ENCODE results near the gene TFDP1.
"Not testable (repeated sequence)": the region's sequence is repeated elsewhere in the genome, so short reads cannot be mapped to it uniquely, and the experiment has no call there.

Gene TFDP1

GRCh38 chr13:113561417-113562084, 23.0 kb upstream of the TFDP1 start:
- H3K4me3 ChIP-seq (ENCODE audit: control insufficient read depth, low read depth, low read length): no peak overlapping the region
- TF ChIP-seq CTCF (conservative IDR thresholded peaks at IDR 0.05; ENCODE audit: control insufficient read depth, insufficient read depth, low read depth, low read length): no peak
- no peak for DNase-seq (ENCODE audit: low read depth)

- DNase-seq (ENCODE audit: low read depth): peak; percentile 74
- TF ChIP-seq CTCF (conservative IDR thresholded peaks at IDR 0.05; ENCODE audit: control insufficient read depth, insufficient read depth, low read depth, low read length): peak; percentile 81
- H3K4me3 ChIP-seq (ENCODE audit: control insufficient read depth, low read depth, low read length): no peak overlapping the region
Observed at GRCh38 chr13:113562085-113562749, 22.3 kb upstream of the TFDP1 start.

- no peak overlapping the region for H3K4me3 ChIP-seq (ENCODE audit: control insufficient read depth, low read depth, low read length)
- DNase-seq (ENCODE audit: low read depth): no peak
- no peak for TF ChIP-seq CTCF (conservative IDR thresholded peaks at IDR 0.05; ENCODE audit: control insufficient read depth, insufficient read depth, low read depth, low read length)
Observed at GRCh38 chr13:113562844-113563243, 21.7 kb upstream of the TFDP1 start.

- not testable (repeated sequence) for DNase-seq (ENCODE audit: low read depth); H3K4me3 ChIP-seq (ENCODE audit: control insufficient read depth, low read depth, low read length)
Observed at GRCh38 chr13:113563511-113563910, 21.0 kb upstream of the TFDP1 start.

- no peak for DNase-seq (ENCODE audit: low read depth)
- no peak for TF ChIP-seq CTCF (conservative IDR thresholded peaks at IDR 0.05; ENCODE audit: control insufficient read depth, insufficient read depth, low read depth, low read length)
- no peak overlapping the region for H3K4me3 ChIP-seq (ENCODE audit: control insufficient read depth, low read depth, low read length)
Observed at GRCh38 chr13:113564331-113565023, 20.1 kb upstream of the TFDP1 start.

- no peak overlapping the region for H3K4me3 ChIP-seq (ENCODE audit: control insufficient read depth, low read depth, low read length)
- TF ChIP-seq CTCF (conservative IDR thresholded peaks at IDR 0.05; ENCODE audit: control insufficient read depth, insufficient read depth, low read depth, low read length): no peak
- DNase-seq (ENCODE audit: low read depth): no peak
Observed at GRCh38 chr13:113565526-113566226, 18.9 kb upstream of the TFDP1 start.

GRCh38 chr13:113566227-113566561, 18.4 kb upstream of the TFDP1 start:
- no peak for DNase-seq (ENCODE audit: low read depth)
- H3K4me3 ChIP-seq (ENCODE audit: control insufficient read depth, low read depth, low read length): no peak overlapping the region
- no peak for TF ChIP-seq CTCF (conservative IDR thresholded peaks at IDR 0.05; ENCODE audit: control insufficient read depth, insufficient read depth, low read depth, low read length)

All from fibroblast of mammary gland (primary cell).